A204.1 (cell line): ENCODE results near the gene FOXK1.
"Not testable (repeated sequence)": the region's sequence is repeated elsewhere in the genome, so short reads cannot be mapped to it uniquely, and the experiment has no call there.

Source experiments
- FAIRE-seq: peaks from 2 replicates; lab custom pipeline; 2012; peaks lifted over from hg19 to GRCh38; lab: Jason Lieb, UNC

Gene FOXK1

DNA sequence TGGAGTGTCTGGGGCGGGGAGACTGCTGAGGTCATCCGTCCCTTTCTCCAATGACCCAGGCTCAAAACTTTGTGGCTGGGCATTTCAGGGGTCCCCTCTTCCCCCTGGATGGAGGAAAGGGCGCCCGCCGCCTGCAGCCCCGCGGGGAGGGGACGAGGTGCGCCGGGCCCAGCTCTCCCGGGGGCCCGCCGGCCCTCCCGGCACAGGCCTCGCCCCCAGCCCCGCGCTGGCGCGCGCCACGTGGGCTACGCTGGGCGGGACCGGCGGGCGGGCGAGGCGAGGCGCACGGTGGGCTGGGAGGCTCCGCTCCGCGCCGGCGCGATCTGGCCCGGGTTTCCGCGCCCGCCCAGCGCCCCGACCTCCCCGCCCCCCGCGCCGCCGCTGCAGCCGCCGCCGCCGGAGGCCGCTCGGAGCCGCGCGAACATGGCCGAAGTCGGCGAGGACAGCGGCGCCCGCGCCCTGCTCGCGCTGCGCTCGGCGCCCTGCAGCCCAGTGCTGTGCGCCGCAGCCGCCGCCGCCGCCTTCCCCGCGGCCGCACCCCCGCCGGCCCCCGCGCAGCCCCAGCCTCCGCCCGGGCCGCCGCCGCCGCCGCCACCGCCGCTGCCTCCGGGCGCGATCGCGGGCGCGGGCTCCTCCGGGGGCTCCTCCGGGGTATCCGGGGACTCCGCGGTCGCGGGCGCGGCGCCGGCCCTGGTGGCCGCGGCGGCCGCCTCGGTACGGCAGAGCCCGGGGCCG, at the start of gene FOXK1:
FOXK1 (plus strand) TSS at position 410 of the 735 bp plus-strand sequence; CDS start at position 424, 14 bp downstream.
- no peak for FAIRE-seq

DNA sequence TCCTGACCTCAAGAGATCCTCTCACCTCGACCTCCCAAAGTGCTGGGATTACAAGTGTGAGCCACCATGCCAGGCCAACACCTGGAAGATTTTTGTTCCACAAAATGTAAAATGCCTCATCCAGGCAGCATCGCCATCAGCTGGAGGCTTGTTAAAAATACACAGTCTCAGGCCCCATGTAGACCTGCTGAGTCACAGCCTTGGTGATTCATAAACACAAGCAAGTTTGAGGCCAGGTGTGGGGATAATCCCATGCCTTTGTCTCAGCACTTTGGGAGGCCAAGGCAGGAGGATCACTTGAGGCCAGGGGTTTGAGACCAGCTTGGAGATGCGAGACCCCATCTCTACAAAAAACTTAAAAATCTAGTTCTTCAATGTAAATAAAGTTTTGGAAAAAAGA, 49.1 kb upstream of the FOXK1 start:
- no peak for FAIRE-seq

DNA sequence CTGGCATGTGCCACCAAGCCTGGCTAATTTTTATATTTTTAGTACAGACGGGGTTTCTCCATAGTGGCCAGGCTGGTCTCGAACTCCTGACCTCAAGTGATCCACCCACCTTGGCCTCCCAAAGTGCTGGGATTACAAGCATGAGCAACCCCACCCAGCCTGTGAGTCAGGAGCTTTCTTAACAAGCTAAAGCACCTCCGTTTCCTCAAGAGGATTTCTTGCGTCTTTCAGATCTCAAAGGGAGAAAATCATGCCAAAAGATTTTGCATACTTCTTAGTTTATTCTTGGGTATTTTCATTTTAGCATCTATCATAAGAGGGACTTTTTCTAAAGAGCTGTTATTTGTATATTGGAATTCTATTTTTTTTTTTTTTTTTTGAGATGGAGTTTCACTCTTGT, 47.9 kb upstream of the FOXK1 start:
- no peak for FAIRE-seq

- FAIRE-seq = no peak
Measured at GRCh38 chr7:4638781-4639575, 43.1 kb upstream of the FOXK1 start.

DNA sequence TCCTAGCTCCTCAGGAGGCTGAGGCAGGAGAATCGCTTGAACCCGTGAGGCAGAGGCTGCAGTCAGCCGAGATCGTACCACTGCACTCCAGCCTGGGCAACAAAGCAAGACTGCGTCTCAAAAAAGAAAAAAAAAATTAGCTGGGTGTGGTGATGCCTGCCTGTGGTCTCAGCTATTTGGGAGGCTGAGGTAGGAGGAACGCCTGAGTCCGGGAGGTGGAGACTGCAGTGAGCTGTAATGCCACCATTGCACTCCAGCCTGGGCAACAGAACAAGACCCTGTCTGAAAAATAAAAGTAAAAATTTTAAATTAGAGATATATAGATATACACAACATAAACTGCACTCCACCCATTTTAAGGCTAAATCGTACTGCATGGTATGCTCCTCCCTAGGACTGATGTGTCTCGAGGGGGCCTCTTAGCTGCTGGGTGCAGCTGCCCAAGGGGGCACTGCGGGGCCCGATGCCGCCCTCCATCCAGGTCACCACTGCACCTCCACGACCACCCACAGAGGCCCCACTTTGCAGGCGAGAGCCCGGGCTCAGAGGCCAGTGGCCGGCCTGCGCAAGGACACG, 40.9 kb upstream of the FOXK1 start:
- FAIRE-seq = no peak

DNA sequence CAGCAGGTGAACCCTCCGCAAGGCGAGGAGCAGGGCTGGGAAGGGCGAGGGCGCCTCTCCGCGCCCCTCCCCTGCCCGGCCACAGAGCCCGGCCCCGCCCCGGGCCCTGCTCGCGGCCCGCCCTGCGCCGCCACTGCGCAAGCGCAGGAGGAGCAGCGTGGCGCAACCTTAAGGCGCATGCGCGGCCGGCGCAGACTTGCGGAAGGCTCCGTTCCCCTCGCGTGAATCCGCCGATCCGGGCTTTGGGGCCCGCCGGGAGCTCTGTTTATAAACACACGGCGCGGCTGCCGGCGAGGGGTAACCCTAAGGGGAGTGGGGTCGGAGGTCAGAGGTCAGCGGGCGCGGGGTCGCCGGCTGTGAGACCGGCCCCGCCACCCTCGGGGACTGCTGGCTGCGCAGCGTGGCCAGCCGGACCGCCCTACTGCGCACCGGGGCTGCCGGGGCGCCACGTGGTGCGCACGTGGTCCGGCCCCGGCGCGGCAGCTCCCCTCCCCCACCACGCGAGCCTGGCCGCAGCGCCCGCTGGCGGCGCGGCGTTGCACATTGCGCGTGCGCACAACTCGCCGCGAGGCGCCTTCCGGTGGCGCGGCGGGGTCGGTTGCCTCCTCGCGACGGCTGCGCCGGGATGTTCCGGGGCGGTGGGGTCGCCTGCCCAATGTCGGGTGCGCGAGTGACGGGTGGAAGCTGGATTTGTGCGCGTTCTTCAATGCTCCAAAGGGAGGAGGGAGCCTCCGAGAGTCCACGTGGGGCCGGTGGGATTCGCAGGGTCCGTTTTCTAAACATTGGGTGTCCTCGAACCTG, 40.2 kb upstream of the FOXK1 start:
- FAIRE-seq = no peak

DNA sequence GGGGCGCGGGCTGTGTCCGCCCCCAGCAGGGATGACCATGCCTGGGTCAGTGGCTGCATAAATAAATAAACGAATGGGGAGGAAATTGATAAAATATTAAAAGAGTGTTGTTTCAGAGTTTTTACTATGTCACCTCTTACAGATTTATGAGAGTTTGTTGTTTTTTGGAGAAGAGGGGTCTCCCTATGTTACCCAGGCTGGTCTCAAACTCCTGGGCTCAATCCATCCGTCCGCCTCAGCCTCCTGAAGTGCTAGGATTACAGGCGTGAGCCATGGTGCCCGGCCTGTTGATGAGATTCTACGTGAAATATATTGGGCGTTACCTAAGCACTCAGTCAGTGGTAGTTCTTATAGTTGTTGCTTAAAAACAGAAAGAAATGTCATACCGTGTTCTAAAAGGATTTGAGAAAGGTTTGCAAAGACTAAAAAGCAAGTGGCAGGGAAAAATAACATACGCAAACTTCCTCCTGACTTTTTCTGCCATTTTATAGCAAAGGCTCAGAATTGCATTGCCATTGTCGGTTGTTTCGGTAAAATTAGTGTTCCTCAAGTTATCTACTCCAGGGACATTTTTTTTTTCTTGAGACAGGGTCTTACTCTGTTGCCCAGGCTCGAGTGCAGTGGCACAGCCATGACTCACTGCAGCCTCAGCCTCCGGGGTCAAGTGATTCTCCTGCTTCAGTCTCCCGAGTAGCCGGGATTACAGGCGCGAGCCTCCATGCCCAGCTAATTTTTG, 39.5 kb upstream of the FOXK1 start:
- no peak for FAIRE-seq

GRCh38 chr7:4643204-4643471, 39.0 kb upstream of the FOXK1 start:
- FAIRE-seq = not testable (repeated sequence)

- FAIRE-seq = no peak
Measured at GRCh38 chr7:4645246-4645645, 36.8 kb upstream of the FOXK1 start.

DNA sequence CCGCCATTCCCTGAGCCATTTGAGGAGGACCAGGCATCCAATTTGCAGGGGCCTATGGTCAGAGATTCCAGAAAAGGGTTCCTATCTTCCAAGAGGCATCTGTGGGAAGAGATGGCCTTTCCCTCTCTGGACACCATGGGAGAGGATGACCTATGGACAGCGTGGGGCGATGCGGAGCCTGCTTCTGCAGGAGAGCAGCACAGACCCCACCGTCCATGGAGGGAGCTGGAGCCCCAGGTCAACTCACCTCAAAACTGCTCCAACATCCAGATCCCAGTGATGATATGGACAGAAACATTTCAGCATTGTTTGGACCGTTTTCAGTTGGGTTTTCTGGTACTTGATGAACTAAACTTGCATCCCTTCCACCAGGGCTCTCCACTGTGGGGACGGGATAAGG, 34.0 kb upstream of the FOXK1 start:
- no peak for FAIRE-seq

DNA sequence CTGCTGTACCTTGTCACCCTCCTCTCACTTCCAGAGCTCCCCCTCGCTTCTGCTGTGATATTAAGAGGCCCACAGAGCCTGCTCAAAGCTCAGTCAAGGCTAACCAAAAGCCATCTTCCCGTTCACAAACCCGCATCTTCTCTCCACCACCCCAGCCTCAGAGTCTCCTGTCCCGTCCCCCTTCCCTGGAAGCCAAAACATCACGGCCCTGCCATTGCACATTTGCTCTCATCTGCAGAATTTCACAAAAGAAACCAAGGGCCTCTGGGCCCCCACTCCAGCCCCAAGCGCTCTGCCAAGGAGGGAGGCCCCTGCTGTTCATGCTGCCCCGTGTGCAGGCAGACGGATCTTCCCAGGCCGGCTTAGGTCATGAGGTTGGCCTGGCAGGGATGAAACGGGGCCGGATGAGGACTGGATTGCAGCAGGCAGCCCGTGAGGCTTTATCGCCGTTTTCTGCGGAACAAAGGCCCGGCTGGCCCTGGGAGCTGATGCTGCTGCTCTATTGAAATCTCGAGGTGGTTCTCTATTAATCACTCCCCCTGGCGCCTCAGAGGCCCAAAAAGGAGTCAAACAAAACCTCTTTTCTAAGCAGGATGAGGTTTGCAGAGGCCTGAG, 31.6 kb upstream of the FOXK1 start:
- no peak for FAIRE-seq

- FAIRE-seq = no peak
Measured at GRCh38 chr7:4653771-4654170, 28.3 kb upstream of the FOXK1 start.

GRCh38 chr7:4655311-4655710, 26.8 kb upstream of the FOXK1 start:
- FAIRE-seq = no peak

DNA sequence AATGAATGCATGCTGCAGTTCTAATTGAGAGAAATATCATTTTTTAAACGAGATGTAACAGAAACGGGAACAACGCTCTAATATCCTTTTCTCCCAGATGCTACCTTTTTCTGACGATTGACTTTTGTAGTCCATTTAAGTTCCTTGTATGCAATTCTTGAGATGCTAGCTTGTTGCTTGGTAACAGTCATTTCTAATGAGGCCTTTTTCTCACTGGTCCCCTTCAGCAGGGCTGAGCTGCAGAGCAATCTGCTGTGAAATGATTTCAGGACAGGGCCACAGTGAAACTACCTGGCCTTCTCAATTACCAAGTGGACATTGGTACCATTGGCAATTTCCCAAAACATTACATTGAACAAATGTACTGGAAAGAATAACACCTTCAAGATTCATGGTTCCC, 26.2 kb upstream of the FOXK1 start:
- no peak for FAIRE-seq

- FAIRE-seq = no peak
Measured at GRCh38 chr7:4657640-4658417, 24.3 kb upstream of the FOXK1 start.

DNA sequence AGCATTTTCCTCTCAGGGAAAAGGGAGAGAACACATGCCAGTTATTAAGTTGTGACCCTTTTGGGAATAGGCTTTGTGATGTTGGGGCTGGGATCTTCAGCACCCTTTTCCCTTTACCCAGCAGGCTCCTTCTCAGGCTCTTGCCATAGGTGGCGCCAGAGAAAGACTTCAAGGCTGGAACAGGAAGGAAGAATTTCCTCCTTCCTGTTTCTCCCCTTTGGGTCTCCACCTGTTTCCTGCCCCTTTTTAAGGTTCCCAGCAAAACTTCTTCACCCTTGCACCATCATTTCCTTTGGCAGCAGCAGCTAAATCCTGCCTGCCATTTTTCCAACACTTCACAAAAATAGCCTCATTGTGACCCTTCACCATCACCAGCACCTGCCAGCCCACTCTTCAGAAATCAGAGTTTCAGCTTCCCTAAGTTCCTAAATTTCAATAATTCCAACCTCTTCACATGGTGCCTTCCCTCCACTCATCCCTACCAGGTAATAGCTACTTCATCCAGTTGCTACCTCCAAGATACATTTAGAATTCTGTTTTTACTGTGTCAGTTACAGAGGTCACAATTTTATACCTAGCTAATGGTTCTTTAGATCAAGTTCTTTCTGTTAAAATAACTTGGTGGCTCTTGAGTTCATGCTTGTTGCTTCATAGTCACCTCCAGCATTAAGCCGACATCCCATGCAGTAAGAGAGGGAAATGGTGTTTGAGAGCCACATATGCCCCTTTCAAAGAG, 22.4 kb upstream of the FOXK1 start:
- FAIRE-seq = no peak

DNA sequence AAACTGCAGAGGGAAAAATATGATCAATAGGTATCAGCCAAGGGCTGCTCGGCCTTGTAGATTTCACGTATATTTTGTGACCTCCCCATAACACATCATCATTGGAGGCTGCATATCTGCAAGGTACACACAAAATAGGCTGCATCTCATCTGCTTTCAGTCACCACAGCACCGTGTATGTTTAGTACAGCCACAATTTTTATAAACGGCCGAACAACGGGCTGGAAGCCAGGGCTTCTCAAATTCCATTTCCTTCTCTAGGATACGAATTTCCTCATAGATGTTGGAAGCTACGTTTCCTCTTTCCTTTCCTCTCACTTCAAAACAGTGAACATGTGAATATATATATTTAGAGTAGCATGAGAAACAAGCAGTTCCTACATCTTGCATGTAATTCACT, 20.2 kb upstream of the FOXK1 start:
- no peak for FAIRE-seq

DNA sequence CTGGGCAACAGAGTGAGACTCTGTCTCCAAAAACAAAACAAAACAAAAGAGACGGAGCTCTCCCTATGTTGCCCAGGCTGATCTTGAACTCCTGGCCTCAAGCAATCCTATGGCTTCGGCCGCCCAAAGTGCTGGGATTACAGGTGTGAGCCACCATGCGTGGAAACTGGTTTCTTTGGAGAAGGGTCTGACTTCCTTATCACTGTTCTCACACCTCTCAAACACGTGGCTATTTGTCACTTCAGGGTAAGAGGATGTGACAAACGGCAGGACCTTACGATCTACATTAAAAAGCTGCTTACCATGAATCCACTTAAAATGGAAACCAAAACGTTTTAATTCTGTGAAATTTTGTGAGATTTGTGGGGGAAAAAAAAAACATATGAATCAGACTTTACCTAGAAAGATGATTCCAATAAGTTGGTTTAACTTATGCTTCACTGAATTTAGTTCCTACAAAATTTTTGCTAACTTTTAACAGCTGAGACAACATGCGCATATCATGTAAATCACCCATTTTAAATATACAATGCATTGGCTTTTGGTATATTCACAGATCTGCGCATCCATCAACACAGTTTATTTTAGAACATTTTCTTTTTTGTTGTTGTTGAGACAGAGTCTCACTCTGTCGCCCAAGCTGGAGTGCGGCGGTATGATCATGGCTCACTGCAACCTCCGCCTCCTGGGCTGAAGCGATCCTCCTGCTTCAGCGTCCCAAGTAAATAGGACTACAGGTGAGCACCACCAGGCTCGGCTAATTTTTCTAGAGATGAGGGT, 18.7 kb upstream of the FOXK1 start:
- FAIRE-seq = no peak

DNA sequence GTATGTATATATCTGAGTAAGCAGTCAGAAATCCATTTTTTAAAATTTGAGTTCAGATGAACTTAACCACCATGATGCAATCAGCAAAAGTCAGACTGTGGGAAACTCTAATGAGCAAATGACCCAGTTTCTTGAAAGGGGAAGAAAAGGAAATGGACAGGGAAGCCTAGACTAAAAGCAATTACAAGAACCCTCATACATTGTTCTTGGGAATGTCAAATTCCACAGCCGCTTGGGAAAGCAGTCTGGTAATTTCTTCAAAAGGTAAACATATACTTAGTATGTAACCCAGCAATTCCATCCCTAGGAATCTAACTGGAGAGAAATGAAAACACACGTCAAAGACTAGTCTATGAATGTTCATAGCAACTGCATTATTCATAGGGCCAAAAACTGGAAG, 16.4 kb upstream of the FOXK1 start:
- FAIRE-seq = no peak
